AG09309 (cell line): Measurements from ENCODE around the gene ATP8A2.

Source experiments
- DNase-seq: peaks from one replicate; pipeline ENCODE4 v3.0.0-alpha.2; 2010; ENCODE audit warnings: low read depth
- H3K4me3 ChIP-seq: 2 replicates; pipeline ENCODE4 v1.5.1; 2011; ENCODE audit warnings: mild to moderate bottlenecking, low read depth, low read length, moderate library complexity; ENCODE audit not compliant: control insufficient read depth
- CTCF ChIP-seq: IDR thresholded peaks from 2 replicates; pipeline ENCODE4 v1.5.1; 2011; ENCODE audit warnings: mild to moderate bottlenecking, low read depth, low read length, inconsistent platforms; ENCODE audit not compliant: insufficient read depth, control insufficient read depth; ENCODE audit errors: missing control alignments

Gene ATP8A2

GRCh38 chr13:25633093-25633492 is 261.3 kb downstream of the ATP8A2 start:
- no peak for TF ChIP-seq CTCF
- H3K4me3 ChIP-seq = no peak overlapping the region
- DNase-seq = no peak

DNA sequence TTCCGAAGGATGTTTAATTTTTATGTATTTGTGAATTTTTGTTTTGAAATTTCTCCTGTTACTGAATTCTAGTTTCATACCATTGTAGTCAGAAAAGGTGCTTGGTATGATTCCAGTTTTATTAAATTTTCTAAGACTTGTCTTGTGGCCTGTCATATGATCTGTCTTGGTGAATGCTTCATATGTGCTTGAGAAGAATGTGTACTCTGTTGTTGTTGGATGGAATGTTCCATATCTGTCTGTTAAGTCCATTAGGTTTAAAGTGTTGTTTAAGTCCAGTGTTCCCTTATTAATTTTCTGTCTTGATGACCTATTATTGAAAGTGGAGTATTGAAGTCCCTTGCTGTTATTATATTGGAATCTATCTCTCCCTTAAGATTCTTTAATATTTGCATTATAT is 273.9 kb downstream of the ATP8A2 start:
- no peak for DNase-seq
- H3K4me3 ChIP-seq = no peak overlapping the region
- TF ChIP-seq CTCF = no peak

DNA sequence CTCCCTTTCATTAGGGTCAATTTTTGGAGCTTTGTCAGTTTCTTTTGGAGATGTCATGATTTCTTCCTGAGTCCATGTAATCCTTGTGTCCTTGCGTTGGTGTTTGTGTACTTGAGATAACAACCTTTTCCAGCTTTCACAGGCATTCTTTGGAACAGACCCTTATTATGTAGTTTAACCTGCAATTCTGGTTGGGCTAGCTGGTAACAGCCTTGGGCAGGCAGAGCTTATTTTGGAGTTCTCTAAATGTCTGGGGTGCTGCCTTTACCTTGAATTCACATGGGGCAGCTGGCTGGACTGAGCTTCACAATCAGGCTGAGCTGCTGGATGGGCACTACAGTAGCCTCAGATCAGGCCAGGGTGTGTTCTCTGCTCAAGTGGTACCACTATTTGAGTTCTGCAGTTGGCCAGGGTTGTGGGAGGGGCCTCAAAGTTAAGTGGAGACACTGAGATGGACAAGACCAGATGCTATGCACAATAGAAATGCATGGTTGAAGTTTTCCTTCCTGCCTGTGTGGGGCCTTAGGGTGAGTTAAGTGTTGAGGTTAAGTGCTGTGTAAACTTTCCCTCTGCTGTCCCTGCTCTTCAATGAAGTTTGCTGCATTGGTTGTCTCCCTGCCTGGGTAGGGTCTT is 277.3 kb downstream of the ATP8A2 start:
- no peak for TF ChIP-seq CTCF
- H3K4me3 ChIP-seq = no peak overlapping the region
- DNase-seq = no peak

GRCh38 chr13:25652764-25653163 is 281.0 kb downstream of the ATP8A2 start:
- TF ChIP-seq CTCF = no peak

DNA sequence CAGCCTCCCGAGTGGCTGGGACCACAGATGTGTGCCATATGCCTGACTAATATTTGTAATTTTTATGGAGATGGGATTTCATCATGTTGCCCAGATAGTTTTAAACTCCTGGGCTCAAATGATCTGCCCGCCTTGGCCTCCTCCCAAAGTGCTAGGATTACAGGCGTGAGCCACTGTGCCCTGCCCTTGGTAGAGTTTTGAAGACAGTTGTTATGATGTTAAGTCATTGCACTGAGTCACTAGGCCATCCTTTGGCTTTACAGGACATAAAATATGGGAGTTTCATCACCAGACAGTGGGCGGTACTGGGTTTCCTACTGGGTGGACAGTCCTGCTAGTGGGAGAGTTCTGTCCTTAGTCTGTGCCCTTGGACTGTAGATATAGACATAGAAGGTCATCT is 282.5 kb downstream of the ATP8A2 start:
- no peak for DNase-seq
- no peak overlapping the region for H3K4me3 ChIP-seq
- no peak for TF ChIP-seq CTCF

More at GRCh38 chr13:25652764-25653163, 281.0 kb downstream of the ATP8A2 start:
- H3K4me3 ChIP-seq = no peak overlapping the region
- DNase-seq = no peak

- no peak for TF ChIP-seq CTCF
- H3K4me3 ChIP-seq = no peak overlapping the region
- DNase-seq = no peak
Observed at GRCh38 chr13:25657157-25657556, 285.4 kb downstream of the ATP8A2 start.

DNA sequence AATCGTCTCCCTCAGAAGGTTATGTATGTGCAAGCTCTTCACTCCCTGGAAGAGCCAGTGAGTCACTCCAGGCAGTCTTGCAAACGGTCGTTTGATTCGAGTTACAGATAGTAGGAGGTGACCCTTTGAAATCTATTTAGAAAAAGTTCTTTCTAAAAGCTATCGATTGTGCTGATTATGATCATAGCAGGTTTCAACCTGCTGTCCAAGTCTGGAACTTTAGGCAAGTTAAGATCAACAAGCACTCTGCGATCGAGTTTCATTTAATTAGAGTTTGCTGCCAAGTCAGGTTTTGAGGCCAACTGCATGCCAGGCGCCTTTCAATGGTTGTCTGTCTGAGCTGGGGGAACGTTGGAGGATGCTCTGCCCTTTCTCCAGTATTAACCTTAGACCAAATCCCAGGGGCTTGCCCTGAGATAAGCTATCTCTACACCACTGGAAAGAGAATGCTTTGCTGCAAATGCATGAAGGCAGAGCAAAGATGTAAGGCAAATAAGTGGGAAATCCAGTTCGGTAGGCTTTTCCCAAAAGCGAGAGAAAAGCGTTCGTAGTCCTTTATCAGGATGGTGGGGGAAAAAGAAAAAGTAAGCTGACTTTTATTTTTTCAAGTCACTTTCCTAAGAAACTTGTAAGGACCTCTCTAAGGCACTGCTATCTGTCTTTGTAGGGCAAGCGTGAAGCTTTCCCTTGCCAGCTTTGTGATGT is 287.5 kb downstream of the ATP8A2 start:
- no peak for TF ChIP-seq CTCF
- no peak for DNase-seq

More for the DNA sequence above, 287.5 kb downstream of the ATP8A2 start:
- H3K4me3 ChIP-seq = no peak overlapping the region
